ENCODE measurements around the gene VAV2. TPM values are rescaled to one million over a fixed set of nuclear protein-coding genes. Genes with fewer than 3 reads are reported as not detected.
A peak's percentile ranks its signal among the peaks of the same experiment; 100 is the strongest.

VAV2 gene
- total RNA-seq, 1 experiment from 2014 or later = 3.5 TPM

- H3K9me3 ChIP-seq (ENCODE audit: low read length) = no peaks in the 10 kb centered on the region
- H3K27me3 ChIP-seq (ENCODE audit: low read length) = no peaks in the 10 kb centered on the region
- H3K4me2 ChIP-seq (ENCODE audit: low read depth, low read length, poor library complexity, severe bottlenecking) = no peak overlapping the region
- H3K27ac ChIP-seq (ENCODE audit: low read length) = no peak overlapping the region
- H2AFZ ChIP-seq (ENCODE audit: low read length) = no peak overlapping the region
- no peaks in the 10 kb centered on the region for H3K36me3 ChIP-seq (ENCODE audit: insufficient read depth, low read length)
- H3K9me2 ChIP-seq (replicated peaks; ENCODE audit: insufficient read depth, low read length) = no peaks in the 10 kb centered on the region
- H4K20me1 ChIP-seq (ENCODE audit: insufficient read depth, low read depth, low read length) = peaks cover 50% of the 10 kb centered on the region
- no peak for DNase-seq
- H3K9ac ChIP-seq (ENCODE audit: low read length) = no peak overlapping the region
- H3K79me2 ChIP-seq (ENCODE audit: low read length) = no peaks in the 10 kb centered on the region
- no peaks in the 10 kb centered on the region for H3K4me1 ChIP-seq (ENCODE audit: low read length)
- no peak overlapping the region for H3K4me3 ChIP-seq (ENCODE audit: low read length)
Observed at GRCh38 chr9:133880851-133881661, 111.1 kb downstream of the VAV2 start.

DNA sequence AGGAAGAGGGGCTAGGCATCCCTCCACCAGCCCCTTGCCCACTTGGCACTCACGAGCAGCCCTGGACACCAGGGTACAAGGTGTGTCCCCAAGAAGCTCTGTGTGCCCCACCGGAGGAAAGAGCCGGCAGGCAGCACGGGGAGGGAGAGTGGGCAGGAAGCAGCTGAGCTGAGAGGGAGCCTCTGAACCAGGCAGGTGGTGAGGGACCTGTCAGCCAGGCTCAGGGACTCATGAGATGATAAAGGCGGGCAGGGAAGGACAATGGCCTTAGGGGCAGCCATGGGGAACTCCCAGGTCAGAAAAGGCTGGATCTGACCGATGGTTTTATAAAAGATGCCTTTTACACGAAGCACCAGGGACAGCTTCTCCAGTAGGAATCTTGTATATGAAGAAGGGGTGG lies 112.0 kb downstream of the VAV2 start:
- Histone ChIP-seq H3K9me2 (replicated peaks; ENCODE audit: insufficient read depth, low read length) (no peaks in the 10 kb centered on the region), H2AFZ (ENCODE audit: low read length) (no peak overlapping the region), H3K9ac (ENCODE audit: low read length) (no peak overlapping the region), H4K20me1 (ENCODE audit: insufficient read depth, low read depth, low read length) (peaks cover 58% of the 10 kb centered on the region; the same call in 1 of the 2 replicates), H3K4me3 (ENCODE audit: low read length) (no peak overlapping the region), H3K27me3 (ENCODE audit: low read length) (no peaks in the 10 kb centered on the region), H3K9me3 (ENCODE audit: low read length) (no peaks in the 10 kb centered on the region), H3K27ac (ENCODE audit: low read length) (no peak overlapping the region), H3K4me1 (ENCODE audit: low read length) (no peaks in the 10 kb centered on the region), H3K4me2 (ENCODE audit: low read depth, low read length, poor library complexity, severe bottlenecking) (no peak overlapping the region), H3K79me2 (ENCODE audit: low read length) (no peaks in the 10 kb centered on the region), H3K36me3 (ENCODE audit: insufficient read depth, low read length) (no peaks in the 10 kb centered on the region)
- DNase-seq = no peak

- H3K27ac ChIP-seq (ENCODE audit: low read length) = no peak overlapping the region
- DNase-seq = no peak
- no peaks in the 10 kb centered on the region for H3K79me2 ChIP-seq (ENCODE audit: low read length)
- H3K9me2 ChIP-seq (replicated peaks; ENCODE audit: insufficient read depth, low read length) = no peaks in the 10 kb centered on the region
- no peaks in the 10 kb centered on the region for H3K27me3 ChIP-seq (ENCODE audit: low read length)
- no peak overlapping the region for H3K4me3 ChIP-seq (ENCODE audit: low read length)
- H3K9me3 ChIP-seq (ENCODE audit: low read length) = no peaks in the 10 kb centered on the region
- H3K36me3 ChIP-seq (ENCODE audit: insufficient read depth, low read length) = no peaks in the 10 kb centered on the region
- H3K4me2 ChIP-seq (ENCODE audit: low read depth, low read length, poor library complexity, severe bottlenecking) = no peak overlapping the region
- H3K9ac ChIP-seq (ENCODE audit: low read length) = no peak overlapping the region
- no peak overlapping the region for H2AFZ ChIP-seq (ENCODE audit: low read length)
- no peaks in the 10 kb centered on the region for H3K4me1 ChIP-seq (ENCODE audit: low read length)
- peaks cover 56% of the 10 kb centered on the region; the same call in 1 of the 2 replicates for H4K20me1 ChIP-seq (ENCODE audit: insufficient read depth, low read depth, low read length)
Observed at GRCh38 chr9:133879615-133880014, 112.5 kb downstream of the VAV2 start.

- no peaks in the 10 kb centered on the region for H3K36me3 ChIP-seq (ENCODE audit: insufficient read depth, low read length)
- peaks cover 58% of the 10 kb centered on the region for H4K20me1 ChIP-seq (ENCODE audit: insufficient read depth, low read depth, low read length)
- H3K9me2 ChIP-seq (replicated peaks; ENCODE audit: insufficient read depth, low read length) = no peaks in the 10 kb centered on the region
- no peak overlapping the region for H2AFZ ChIP-seq (ENCODE audit: low read length)
- H3K79me2 ChIP-seq (ENCODE audit: low read length) = no peaks in the 10 kb centered on the region
- no peak for DNase-seq
- H3K4me2 ChIP-seq (ENCODE audit: low read depth, low read length, poor library complexity, severe bottlenecking) = no peak overlapping the region
- no peak overlapping the region for H3K9ac ChIP-seq (ENCODE audit: low read length)
- no peak overlapping the region for H3K27ac ChIP-seq (ENCODE audit: low read length)
- H3K4me1 ChIP-seq (ENCODE audit: low read length) = no peaks in the 10 kb centered on the region
- H3K27me3 ChIP-seq (ENCODE audit: low read length) = no peaks in the 10 kb centered on the region
- no peak overlapping the region for H3K4me3 ChIP-seq (ENCODE audit: low read length)
- no peaks in the 10 kb centered on the region for H3K9me3 ChIP-seq (ENCODE audit: low read length)
Observed at GRCh38 chr9:133878402-133878801, 113.7 kb downstream of the VAV2 start.

GRCh38 chr9:133877967-133878366 lies 114.2 kb downstream of the VAV2 start:
- H2AFZ ChIP-seq (ENCODE audit: low read length) = no peak overlapping the region
- H3K9me2 ChIP-seq (replicated peaks; ENCODE audit: insufficient read depth, low read length) = no peaks in the 10 kb centered on the region
- no peaks in the 10 kb centered on the region for H3K4me1 ChIP-seq (ENCODE audit: low read length)
- H3K4me2 ChIP-seq (ENCODE audit: low read depth, low read length, poor library complexity, severe bottlenecking) = no peak overlapping the region
- H3K9ac ChIP-seq (ENCODE audit: low read length) = no peak overlapping the region
- no peak overlapping the region for H3K4me3 ChIP-seq (ENCODE audit: low read length)
- no peaks in the 10 kb centered on the region for H3K27me3 ChIP-seq (ENCODE audit: low read length)
- H3K36me3 ChIP-seq (ENCODE audit: insufficient read depth, low read length) = no peaks in the 10 kb centered on the region
- H3K27ac ChIP-seq (ENCODE audit: low read length) = no peak overlapping the region
- H3K79me2 ChIP-seq (ENCODE audit: low read length) = no peaks in the 10 kb centered on the region
- H3K9me3 ChIP-seq (ENCODE audit: low read length) = no peaks in the 10 kb centered on the region
- no peak for DNase-seq
- H4K20me1 ChIP-seq (ENCODE audit: insufficient read depth, low read depth, low read length) = peaks cover 60% of the 10 kb centered on the region

- Histone ChIP-seq H3K79me2 (ENCODE audit: low read length) (no peaks in the 10 kb centered on the region), H3K4me2 (ENCODE audit: low read depth, low read length, poor library complexity, severe bottlenecking) (no peak overlapping the region), H4K20me1 (ENCODE audit: insufficient read depth, low read depth, low read length) (peaks cover 60% of the 10 kb centered on the region), H3K27ac (ENCODE audit: low read length) (no peak overlapping the region), H3K36me3 (ENCODE audit: insufficient read depth, low read length) (no peaks in the 10 kb centered on the region), H3K9me2 (replicated peaks; ENCODE audit: insufficient read depth, low read length) (no peaks in the 10 kb centered on the region), H3K9me3 (ENCODE audit: low read length) (no peaks in the 10 kb centered on the region), H3K4me1 (ENCODE audit: low read length) (no peaks in the 10 kb centered on the region), H3K4me3 (ENCODE audit: low read length) (no peak overlapping the region), H3K9ac (ENCODE audit: low read length) (no peak overlapping the region), H2AFZ (ENCODE audit: low read length) (no peak overlapping the region), H3K27me3 (ENCODE audit: low read length) (no peaks in the 10 kb centered on the region)
- no peak for DNase-seq
Observed at GRCh38 chr9:133877327-133877726, 114.8 kb downstream of the VAV2 start.

DNA sequence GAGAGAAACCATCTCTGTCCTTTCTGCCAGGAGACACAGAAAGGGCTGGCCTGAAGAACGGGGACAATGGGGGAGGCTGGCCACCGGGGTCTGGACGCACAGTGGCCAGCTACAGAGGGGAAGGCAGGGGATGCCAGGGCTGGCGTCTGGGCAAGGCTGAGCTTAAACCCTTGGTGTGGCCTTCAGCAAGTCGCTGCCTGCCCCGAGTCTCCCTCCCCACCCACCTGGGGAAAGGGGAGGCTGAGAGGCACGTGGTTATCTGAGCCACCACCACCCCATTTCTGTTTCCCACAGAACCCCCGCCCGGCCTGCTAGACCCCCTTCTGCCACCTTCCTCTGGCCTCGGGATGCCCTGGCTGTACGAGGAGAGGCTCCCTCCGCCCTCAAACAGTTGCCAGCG lies 115.3 kb downstream of the VAV2 start:
- Histone ChIP-seq H3K9ac (ENCODE audit: low read length) (no peak overlapping the region), H3K27ac (ENCODE audit: low read length) (no peak overlapping the region), H2AFZ (ENCODE audit: low read length) (no peak overlapping the region), H3K9me2 (replicated peaks; ENCODE audit: insufficient read depth, low read length) (no peaks in the 10 kb centered on the region), H3K9me3 (ENCODE audit: low read length) (no peaks in the 10 kb centered on the region), H3K4me2 (ENCODE audit: low read depth, low read length, poor library complexity, severe bottlenecking) (no peak overlapping the region), H3K4me3 (ENCODE audit: low read length) (no peak overlapping the region), H3K4me1 (ENCODE audit: low read length) (no peaks in the 10 kb centered on the region), H3K36me3 (ENCODE audit: insufficient read depth, low read length) (no peaks in the 10 kb centered on the region), H3K79me2 (ENCODE audit: low read length) (no peaks in the 10 kb centered on the region), H3K27me3 (ENCODE audit: low read length) (no peaks in the 10 kb centered on the region), H4K20me1 (ENCODE audit: insufficient read depth, low read depth, low read length) (peaks cover 60% of the 10 kb centered on the region)
- no peak for DNase-seq

- peak; percentile 65 for DNase-seq
- no peak overlapping the region for H2AFZ ChIP-seq (ENCODE audit: low read length)
- peaks cover 59% of the 10 kb centered on the region for H4K20me1 ChIP-seq (ENCODE audit: insufficient read depth, low read depth, low read length)
- no peaks in the 10 kb centered on the region for H3K9me2 ChIP-seq (replicated peaks; ENCODE audit: insufficient read depth, low read length)
- no peak overlapping the region for H3K27ac ChIP-seq (ENCODE audit: low read length)
- H3K9me3 ChIP-seq (ENCODE audit: low read length) = no peaks in the 10 kb centered on the region
- H3K36me3 ChIP-seq (ENCODE audit: insufficient read depth, low read length) = no peaks in the 10 kb centered on the region
- H3K4me1 ChIP-seq (ENCODE audit: low read length) = no peaks in the 10 kb centered on the region
- no peaks in the 10 kb centered on the region for H3K27me3 ChIP-seq (ENCODE audit: low read length)
- H3K4me3 ChIP-seq (ENCODE audit: low read length) = no peak overlapping the region
- H3K9ac ChIP-seq (ENCODE audit: low read length) = no peak overlapping the region
- H3K79me2 ChIP-seq (ENCODE audit: low read length) = no peaks in the 10 kb centered on the region
- no peak overlapping the region for H3K4me2 ChIP-seq (ENCODE audit: low read depth, low read length, poor library complexity, severe bottlenecking)
Observed at GRCh38 chr9:133876144-133876543, 116.0 kb downstream of the VAV2 start.

Data from Karpas-422 (cell line).